Neutrophil (primary cell): ENCODE results near the gene TKTL1.

Source experiments
- H3K27ac ChIP-seq: fragments of 200-600 bp; sonication (generic); 2 replicates; pipeline ENCODE4 v1.5.1; 2016; ENCODE audit warnings: mild to moderate bottlenecking, moderate library complexity
- H3K27me3 ChIP-seq: fragments of 200-600 bp; sonication (generic); 2 replicates; pipeline ENCODE4 v1.6.0; 2016; ENCODE audit warnings: mild to moderate bottlenecking
- H3K36me3 ChIP-seq: fragments of 200-600 bp; sonication (generic); 2 replicates; pipeline ENCODE4 v1.5.1; 2017
- H3K4me1 ChIP-seq, 2 experiments: fragments of 200-600 bp in 1 of 2; sonication (generic) in 1 of 2; 1 replicate in 1 of 2; 2 replicates in 1 of 2; pipeline versions ENCODE4 v1.5.1 to v1.6.1; 2013 to 2016; ENCODE audit warnings: low read depth in 1 of 2, low read length in 1 of 2, mild to moderate bottlenecking in 1 of 2, moderate library complexity in 1 of 2; ENCODE audit not compliant: control insufficient read depth in 1 of 2, insufficient read depth in 1 of 2
- H3K4me3 ChIP-seq, 2 experiments: fragments of 200-600 bp in 1 of 2; sonication (generic) in 1 of 2; 1 replicate in 1 of 2; 2 replicates in 1 of 2; pipeline ENCODE4 v1.5.1; 2013 to 2016; ENCODE audit warnings: low read depth in 1 of 2, low read length in 1 of 2, mild to moderate bottlenecking in 1 of 2, moderate library complexity in 1 of 2
- H3K9me3 ChIP-seq: fragments of 200-600 bp; sonication (generic); 2 replicates; pipeline ENCODE4 v1.5.1; 2016
- TF ChIP-seq, protein P1 (sequence below): fragments of 200-600 bp; sonication (generic); IDR thresholded peaks from 2 replicates; pipeline ENCODE4 v1.5.1; 2016; ENCODE audit warnings: antibody characterized with exemption

The TKTL1 gene

DNA sequence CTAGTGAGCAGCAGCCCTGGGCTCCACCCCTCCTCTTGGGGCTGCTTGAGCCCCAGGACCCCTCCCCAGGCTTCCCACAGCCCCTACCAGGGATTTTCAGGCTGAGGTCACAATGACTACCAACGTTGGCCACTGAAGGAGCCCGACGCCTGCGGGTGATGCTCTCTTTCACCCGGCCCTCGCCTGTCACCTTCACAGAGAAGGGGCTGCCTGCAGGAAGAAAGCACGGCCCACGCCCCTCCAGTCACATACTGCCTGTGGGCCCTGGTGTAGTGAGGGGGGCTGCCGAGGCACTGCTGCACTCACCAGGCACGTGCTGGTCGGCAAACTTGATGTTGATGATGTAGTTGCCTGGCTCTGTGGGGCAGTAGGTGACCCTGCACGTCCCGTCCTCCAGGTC, 56.9 kb downstream of the TKTL1 start:
- H3K27me3 ChIP-seq = no peaks in the 10 kb centered on the region
- H3K27ac ChIP-seq = no peak overlapping the region
- H3K4me1 ChIP-seq = peaks cover under 1 to 7% of the 10 kb centered on the region in 2 experiments
- peaks cover 95% of the 10 kb centered on the region for H3K36me3 ChIP-seq
- H3K9me3 ChIP-seq = no peaks in the 10 kb centered on the region
- H3K4me3 ChIP-seq = no peak overlapping the region
- TF ChIP-seq, protein P1, sequence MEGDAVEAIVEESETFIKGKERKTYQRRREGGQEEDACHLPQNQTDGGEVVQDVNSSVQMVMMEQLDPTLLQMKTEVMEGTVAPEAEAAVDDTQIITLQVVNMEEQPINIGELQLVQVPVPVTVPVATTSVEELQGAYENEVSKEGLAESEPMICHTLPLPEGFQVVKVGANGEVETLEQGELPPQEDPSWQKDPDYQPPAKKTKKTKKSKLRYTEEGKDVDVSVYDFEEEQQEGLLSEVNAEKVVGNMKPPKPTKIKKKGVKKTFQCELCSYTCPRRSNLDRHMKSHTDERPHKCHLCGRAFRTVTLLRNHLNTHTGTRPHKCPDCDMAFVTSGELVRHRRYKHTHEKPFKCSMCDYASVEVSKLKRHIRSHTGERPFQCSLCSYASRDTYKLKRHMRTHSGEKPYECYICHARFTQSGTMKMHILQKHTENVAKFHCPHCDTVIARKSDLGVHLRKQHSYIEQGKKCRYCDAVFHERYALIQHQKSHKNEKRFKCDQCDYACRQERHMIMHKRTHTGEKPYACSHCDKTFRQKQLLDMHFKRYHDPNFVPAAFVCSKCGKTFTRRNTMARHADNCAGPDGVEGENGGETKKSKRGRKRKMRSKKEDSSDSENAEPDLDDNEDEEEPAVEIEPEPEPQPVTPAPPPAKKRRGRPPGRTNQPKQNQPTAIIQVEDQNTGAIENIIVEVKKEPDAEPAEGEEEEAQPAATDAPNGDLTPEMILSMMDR = no peak

DNA sequence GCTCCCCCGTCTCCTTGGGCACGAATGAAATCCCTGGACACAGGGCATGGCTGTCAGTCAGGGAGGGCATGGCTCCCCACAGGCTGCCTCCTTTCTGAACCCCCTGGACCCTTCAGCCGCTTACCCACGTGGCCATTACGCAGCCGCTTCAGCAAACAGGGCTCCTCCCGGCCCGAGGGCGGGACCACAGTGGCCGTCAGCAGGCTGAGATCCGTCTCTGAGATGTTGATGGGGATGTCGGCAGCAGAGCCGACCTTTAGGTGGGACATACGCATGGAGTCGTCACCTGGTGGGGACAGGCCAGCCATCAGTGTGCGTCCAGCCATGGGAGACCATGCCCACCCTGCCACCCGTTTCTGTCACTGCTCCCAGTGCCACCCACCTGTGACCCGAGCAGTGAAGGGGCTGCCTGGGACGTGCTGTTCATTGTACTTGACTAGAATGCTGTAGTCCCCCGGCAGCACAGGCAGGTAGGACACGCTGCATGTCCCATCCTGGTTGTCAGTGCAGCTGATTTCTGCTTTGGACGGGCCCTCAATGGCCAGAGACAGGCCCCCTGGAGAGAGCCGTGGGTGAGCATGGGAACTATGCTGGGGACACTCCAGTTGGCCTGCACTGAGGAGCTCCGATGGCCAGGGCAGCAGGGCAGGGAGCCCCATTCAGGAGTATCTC, 57.7 kb downstream of the TKTL1 start:
- TF ChIP-seq, protein P1 = no peak
- H3K27me3 ChIP-seq = no peaks in the 10 kb centered on the region
- no peaks in the 10 kb centered on the region for H3K9me3 ChIP-seq
- H3K36me3 ChIP-seq = peaks cover 100% of the 10 kb centered on the region
- no peak overlapping the region for H3K4me3 ChIP-seq
- peaks cover 0 to 5% of the 10 kb centered on the region in 2 experiments for H3K4me1 ChIP-seq
- H3K27ac ChIP-seq = no peak overlapping the region

DNA sequence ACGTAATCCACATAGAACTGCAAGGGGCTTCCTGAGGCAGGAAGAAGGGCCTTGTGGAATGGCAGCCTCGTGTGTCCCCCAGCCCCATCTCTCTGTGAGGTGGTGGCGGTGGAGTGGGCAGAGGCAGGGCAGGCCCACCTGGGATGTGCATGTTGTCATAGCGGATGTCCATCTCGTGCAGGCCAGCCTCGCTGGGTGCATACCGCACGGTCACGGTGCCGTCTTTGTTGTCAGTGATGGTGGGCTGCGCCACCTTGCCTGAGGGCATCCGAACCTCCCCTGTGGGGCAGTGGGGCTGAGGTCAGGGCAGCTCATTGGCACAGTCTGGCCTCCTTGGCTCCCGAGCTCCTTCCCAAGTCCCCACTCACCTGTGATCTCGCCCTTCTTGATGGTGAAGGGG, 58.4 kb downstream of the TKTL1 start:
- peaks cover 0 to 5% of the 10 kb centered on the region in 2 experiments for H3K4me1 ChIP-seq
- no peak overlapping the region for H3K27ac ChIP-seq
- H3K27me3 ChIP-seq = no peaks in the 10 kb centered on the region
- TF ChIP-seq, protein P1 = no peak
- peaks cover 100% of the 10 kb centered on the region for H3K36me3 ChIP-seq
- no peak overlapping the region for H3K4me3 ChIP-seq
- no peaks in the 10 kb centered on the region for H3K9me3 ChIP-seq

- no peaks in the 10 kb centered on the region for H3K27me3 ChIP-seq
- peaks cover 100% of the 10 kb centered on the region for H3K36me3 ChIP-seq
- peaks cover 0 to 5% of the 10 kb centered on the region in 2 experiments for H3K4me1 ChIP-seq
- no peak overlapping the region for H3K27ac ChIP-seq
- H3K9me3 ChIP-seq = no peaks in the 10 kb centered on the region
- TF ChIP-seq, protein P1 = no peak
- H3K4me3 ChIP-seq = no peak overlapping the region
Measured at GRCh38 chrX:154354516-154354915, 58.9 kb downstream of the TKTL1 start.

DNA sequence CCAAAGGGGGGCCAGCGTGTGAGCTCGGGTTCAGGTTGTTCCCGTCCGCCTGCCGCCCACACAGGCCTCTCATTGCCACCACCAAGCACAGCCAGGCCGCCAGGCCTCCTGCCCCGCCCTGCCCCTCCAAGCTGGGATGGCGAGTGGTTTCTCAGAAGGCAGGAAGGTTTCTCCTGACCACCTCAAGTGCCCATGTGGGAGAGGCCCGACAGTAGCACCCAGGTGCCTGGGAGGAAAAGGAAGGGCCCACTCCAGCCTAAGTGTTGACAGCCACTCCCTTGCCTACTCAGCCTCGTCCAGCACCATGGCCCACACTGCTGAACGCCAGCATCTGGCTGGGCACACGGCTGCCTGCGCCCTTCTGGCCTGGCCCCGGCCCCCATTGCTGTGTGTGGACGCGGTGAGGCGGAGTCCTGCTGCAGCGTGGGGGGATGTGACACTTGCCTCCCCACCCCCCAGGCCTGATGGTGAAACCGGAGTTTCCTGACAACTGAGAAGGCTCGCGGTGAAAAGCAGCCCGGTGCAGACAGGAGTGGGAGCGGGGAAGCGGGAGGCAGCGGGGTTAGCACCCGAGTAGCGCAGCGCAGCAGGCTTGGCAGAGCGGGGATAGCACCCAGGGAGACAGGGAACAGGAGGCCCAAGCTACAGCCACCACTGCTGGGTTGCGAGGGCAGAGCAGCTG, 59.6 kb downstream of the TKTL1 start:
- Histone ChIP-seq H3K36me3 (peaks cover 100% of the 10 kb centered on the region), H3K27ac (peak overlapping the region; percentile 42), H3K27me3 (no peaks in the 10 kb centered on the region), H3K4me3 (no peak overlapping the region), H3K4me1 (peaks cover 0 to 5% of the 10 kb centered on the region in 2 experiments), H3K9me3 (no peaks in the 10 kb centered on the region)
- TF ChIP-seq, protein P1 = no peak
